ENCODE data around the gene TSR1. TPM values are rescaled to one million over a fixed set of nuclear protein-coding genes. Genes with fewer than 3 reads are reported as not detected.

Gene TSR1
- total RNA-seq, 1 donor from 2014 or later = 23.0 TPM

DNA sequence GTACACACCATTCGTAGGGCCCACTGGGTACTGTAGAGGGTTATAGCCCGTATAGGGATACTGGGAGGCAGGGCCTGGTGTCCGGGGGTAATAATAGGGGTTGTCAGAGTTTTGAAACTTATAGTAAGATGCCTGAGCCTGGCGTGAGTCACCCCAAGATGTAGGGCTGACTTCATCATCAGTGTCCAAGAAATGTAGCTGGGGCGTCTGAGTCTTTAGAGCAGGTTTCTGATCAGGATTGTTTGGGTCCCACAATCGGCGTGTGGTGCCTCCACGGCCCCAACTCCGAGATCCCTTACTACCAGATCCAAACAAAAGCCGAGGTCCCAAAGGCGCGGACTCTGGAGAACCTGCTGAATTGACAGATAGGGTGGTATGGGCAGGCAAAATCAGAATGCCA lies 37.1 kb downstream of the TSR1 start:
- intact Hi-C loops (cut with DNase I) = no loop called here
- no peak for DNase-seq (ENCODE audit: low spot score)

DNA sequence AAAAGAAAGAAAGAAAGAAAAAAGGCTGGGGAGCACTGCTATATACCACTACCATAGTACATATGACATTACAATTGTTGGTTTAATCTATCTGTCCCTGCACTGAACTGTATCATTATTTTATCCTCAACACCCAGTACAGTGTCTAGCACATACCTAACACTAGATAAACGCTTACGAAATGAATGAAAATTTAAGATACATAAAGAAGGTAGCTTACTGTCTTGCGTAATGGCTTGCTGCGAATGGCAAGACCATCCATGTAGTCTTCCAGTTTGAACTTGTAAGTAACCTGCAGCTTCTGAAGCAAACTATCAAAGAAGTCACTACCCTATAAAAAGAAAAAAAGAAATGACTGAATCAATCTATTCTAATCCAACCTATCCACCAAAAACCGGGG lies 39.2 kb downstream of the TSR1 start:
- no peak for DNase-seq (ENCODE audit: low spot score)
- intact Hi-C loops (cut with DNase I) = no loop called here

DNA sequence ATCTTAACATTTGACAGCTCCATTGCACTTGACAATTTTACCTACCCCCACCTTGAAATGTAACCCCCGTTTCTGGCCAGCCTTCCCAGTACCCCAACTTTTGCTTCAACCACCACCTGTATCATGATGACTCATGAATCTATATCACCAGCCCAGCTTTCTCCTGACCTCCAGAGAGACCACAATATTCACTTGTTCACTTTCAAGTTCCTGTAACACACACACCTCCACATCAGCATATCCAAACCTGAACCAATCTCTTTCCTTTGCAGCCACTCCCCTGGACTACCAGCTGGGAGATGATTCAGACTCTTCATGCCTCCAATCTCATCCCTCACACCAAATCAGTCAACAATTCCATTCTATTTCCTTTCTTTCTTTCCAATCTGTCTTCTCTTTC lies 40.7 kb downstream of the TSR1 start:
- intact Hi-C loops (cut with DNase I) = no loop called here
- no peak for DNase-seq (ENCODE audit: low spot score)

DNA sequence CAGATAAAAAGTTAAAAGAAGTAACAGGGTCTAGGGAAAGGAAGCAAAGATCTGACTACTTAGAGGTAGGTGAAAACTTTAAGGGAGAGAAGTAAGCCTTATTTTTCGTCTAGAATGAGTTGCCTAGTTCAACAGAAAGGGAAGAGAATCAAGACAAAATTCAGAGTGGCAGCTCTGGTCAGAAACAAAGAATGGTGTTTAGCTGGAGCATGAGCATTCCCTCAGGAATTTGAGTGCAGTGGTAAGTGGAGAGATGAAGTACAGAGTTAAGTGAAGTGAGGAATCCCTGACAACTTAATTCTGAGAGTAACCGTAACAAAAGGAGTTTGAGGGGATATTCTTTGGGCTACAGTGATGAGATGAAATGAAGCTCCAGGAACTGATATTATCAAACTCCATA lies 44.2 kb downstream of the TSR1 start:
- no peak for DNase-seq (ENCODE audit: low spot score)
- intact Hi-C loops (cut with DNase I) = no loop called here

DNA sequence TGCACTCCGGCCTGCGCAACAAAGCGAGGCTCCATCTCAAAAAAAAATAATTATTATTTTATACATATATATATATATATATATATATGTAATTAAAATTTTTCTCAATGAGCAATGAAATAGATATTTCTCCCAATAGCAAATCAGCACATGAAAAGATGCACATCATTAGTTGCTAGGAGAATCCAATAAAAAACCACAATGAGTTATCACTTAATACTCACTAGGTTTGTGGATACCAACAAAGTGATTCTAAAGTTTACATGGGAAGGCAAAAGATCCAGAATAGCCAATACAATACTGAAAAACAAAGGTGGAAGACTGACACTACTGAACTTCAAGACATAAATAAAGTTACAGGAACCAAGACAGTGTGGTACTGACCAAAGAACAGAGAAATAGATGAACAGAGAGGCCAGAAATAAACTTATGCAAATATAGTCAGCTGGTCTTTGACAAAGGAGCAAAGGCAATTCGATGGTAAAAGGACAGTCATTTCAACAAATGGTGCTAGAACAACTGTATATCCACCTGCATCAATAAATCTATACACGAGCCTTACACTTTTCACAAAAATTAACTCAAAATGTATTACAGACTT lies 46.3 kb downstream of the TSR1 start:
- no peak for DNase-seq (ENCODE audit: low spot score)
- intact Hi-C loops (cut with DNase I) = loop anchor here (10.0 kb wide), 1 partner anchor 385 kb away; no protein-coding TSS in a partner anchor

DNA sequence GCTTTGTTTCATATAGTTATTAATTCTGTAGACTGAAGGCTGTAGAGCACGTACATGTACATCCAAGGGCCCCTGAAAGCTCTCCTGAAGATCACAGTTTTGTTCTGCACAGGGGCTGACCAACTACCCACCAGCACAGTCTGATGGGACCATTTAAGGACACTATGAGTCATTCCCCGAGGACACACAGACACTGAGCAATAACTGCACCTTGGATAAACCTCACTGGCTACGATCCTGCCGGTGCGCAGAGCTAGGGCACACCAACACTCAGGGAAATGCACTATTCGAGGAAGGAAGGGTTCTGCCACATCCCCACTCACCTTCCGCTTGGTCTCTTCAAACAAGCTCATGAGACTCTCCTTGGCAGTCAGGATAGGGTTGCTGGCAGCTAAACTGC lies 53.0 kb downstream of the TSR1 start:
- intact Hi-C loops (cut with DNase I) = loop anchor here (2.0 to 10.0 kb wide), 2 partner anchors 229 to 379 kb away; partner anchors contain the start of gene HIC1
- DNase-seq (ENCODE audit: low spot score) = no peak

DNA sequence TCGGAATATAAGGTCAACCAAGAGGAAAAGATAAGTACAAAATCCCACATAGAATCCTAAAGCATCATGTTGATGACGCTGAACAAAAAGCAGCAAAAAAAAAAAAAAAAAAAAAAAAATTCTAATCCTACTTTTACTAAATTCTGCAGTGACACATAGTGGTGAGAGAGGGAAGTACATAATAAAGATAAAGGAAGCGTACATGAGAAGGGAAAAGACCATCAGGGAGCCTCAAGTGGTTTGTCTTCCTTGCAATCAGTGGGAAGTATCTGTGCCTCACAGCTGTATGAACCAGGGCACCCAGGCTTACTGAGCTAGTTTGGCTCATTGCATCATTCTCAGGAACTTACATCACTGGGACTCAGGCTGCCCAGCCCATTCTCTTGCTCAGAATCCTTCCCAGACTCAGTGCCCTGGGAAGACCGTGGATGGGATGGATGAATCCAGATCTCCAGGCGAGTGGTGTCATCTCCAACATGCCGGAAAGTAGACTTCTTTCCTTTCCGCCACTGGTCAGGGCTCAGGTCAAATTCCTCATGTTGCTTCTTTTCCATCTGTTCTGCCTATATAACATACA lies 53.9 kb downstream of the TSR1 start:
- no peak for DNase-seq (ENCODE audit: low spot score)

DNA sequence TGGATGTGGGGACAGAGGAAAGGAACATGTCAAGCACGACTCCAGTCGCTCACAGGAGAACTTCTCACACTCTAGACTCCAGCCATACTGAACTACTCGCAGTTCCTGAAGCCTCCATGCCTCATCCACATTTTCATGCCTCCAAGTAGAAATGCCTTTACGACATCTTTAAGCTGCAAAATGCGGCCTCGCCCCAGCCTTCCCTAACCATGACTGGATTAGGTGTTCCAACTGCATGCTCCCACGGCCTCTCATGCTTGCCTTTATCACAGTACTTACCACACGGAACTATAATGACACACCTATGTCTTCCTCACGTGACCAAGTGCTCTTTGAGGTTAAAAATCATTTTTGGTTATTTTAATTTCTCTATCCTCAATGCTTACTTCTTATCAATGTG lies 56.5 kb downstream of the TSR1 start:
- intact Hi-C loops (cut with DNase I) = loop anchor here (10.0 kb wide), 1 partner anchor 375 kb away; no protein-coding TSS in a partner anchor
- DNase-seq (ENCODE audit: low spot score) = no peak

More for the DNA sequence above, 53.9 kb downstream of the TSR1 start:
- intact Hi-C loops (cut with DNase I) = loop anchor here (2.0 to 10.0 kb wide), 2 partner anchors 228 to 378 kb away; partner anchors contain the start of gene HIC1

DNA sequence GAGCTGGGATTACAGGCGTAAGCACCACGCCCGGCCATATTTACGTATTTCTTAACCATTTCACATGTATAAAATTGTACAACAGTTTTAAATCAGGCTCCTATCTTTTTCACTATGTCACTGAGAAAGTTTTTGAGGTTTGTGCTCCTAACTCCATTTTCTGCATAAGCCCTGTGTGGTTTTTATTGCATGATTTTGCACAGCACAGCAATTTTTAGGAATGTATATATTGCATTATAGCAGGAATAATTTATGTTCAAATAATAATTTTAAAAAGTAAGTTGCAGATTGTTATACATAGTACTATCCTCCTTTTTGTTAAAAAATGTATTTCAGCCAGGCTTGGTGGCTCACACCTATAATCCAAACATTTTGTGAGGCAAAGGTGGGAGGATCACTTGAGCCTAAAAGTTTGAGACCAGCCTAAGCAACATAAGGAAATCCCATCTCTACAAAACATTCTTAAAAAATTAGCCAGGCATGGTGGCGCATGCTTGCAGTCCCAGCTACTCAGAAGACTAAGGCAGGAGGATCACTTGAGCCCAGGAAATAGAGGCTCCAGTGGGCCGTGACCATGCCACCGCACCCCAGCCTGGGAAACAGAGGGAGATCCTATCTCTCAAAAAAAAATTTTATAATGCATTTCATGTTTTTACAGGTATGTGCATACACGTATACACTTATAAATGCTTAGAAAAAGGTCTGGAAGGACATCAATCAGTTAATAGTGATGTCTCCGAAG lies 58.7 kb downstream of the TSR1 start:
- intact Hi-C loops (cut with DNase I) = no loop called here
- DNase-seq (ENCODE audit: low spot score) = no peak

DNA sequence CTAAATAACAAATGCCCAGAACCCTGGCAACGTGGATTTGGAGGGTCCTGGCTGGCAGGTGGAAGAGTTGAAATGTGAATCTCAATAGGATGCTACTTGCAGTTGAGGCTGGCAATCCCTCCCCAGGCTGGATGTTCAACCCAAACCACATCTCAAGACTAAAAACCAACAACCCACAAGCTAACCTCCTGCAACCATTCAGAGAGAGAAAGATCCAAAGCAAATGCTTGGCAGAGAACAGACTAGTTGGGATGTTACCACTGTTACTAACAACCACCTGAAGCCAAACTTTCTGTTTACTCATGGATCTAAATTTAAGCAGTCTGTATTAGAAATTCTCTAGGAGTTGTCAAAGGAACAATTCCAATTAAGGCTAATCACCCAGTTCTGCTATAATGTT lies 60.5 kb downstream of the TSR1 start:
- intact Hi-C loops (cut with DNase I) = no loop called here
- DNase-seq (ENCODE audit: low spot score) = no peak

DNA sequence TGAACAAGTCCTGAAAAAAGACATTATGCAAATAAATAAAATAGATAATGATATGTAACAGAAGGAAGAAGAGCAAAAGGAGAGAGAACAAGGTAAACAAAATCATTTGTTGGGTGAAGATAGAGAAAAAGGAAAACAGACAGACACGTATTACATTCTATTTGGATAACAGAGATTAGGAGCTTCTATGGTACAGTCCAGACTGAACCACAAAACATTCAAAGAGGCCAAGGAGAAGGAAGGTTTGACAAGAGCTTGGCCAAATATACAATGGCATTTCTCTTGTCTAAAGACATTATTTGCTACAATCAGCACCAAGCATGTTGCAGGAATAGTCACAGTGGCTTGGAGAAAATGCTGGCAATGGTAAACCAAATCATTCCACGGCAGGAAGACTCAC lies 61.8 kb downstream of the TSR1 start:
- no peak for DNase-seq (ENCODE audit: low spot score)
- intact Hi-C loops (cut with DNase I) = no loop called here

Other genes with a start within 250 kb of the TSR1 start
- 19.7 TPM for gene SMG6, start 32.7 kb downstream of the TSR1 start, total RNA-seq
- gene SRR, start 32.5 kb downstream of the TSR1 start, total RNA-seq = 9.3 TPM
- gene SGSM2, start 1.0 kb upstream of the TSR1 start, total RNA-seq = 35.5 TPM
- gene MNT, start 64.6 kb upstream of the TSR1 start, total RNA-seq = 12.9 TPM
- gene METTL16, start 175.4 kb upstream of the TSR1 start, total RNA-seq = 25.8 TPM

Data from cardiac septum (tissue), 1 donor.